ENCODE results near the gene CYTH4. TPM values are rescaled to one million over a fixed set of nuclear protein-coding genes. Genes with fewer than 3 reads are reported as not detected.
A peak's percentile ranks its signal among the peaks of the same experiment; 100 is the strongest.

Gene CYTH4
- total and polyA plus RNA-seq, 10 of the 15 experiments (the other 5 are each of a cell fraction or from before 2014, with no cell fraction given): 1.5 to 27.3 (median 16.9) TPM

DNA sequence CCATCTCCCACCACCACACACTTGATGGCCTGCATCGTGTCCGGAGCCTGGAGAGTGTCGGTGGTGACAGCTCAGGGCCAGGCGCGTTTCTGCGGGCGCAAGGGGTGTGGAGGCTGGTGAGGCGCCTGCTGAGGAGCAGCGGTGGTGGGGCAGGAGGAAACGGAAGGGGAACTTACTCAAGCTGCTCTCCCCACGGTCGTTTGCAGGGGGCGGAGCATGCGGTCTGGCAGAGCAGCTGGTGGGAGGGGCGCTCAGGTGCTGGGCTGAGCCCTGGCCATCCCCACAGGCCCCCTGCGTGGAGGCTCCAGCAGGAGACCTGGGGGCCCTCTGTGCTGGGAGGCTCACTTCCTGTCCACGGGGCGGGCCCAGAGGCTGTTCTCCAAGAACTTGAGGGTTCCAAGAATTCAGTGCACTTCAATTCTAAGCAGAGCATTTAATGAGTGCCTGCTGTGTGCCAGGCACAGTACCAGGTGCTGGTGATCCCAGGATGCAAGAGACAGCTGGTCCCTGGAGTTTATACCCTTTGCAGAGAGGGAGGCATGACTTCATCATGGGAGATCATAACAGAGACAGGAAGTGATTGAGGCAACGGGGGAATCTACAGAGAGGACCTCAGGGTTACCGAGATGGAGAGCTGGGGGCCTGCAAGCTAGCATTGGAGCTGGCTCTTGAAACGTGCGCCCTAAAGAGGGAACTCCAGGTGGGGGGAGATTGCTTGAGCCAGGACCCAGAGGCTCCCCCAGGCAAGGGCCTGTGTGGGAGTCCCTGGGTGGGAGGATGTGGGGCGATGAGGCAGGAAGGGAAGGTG is 38.0 kb upstream of the CYTH4 start, which contains the start of gene RAC2 (continued):
- TF ChIP-seq EP300 (IDR thresholded peaks at IDR 0.05; ENCODE audit: borderline replicate concordance in 1 of 2, control insufficient read depth in 1 of 2, low read depth in 2 of 2, low read length in 2 of 2) (0 out of 4 replicates have a peak, but pooled peaks of 1 of the 2 experiments have one; percentile 37), SIX5 (IDR thresholded peaks at IDR 0.05; ENCODE audit: low read depth, low read length, severe bottlenecking) (no peak), ZNF687 (IDR thresholded peaks at IDR 0.05) (peak; percentile 67), NFYB (IDR thresholded peaks at IDR 0.05; ENCODE audit: insufficient read depth, low read depth, low read length) (no peak), POLR2AphosphoS5 (IDR thresholded peaks at IDR 0.05; ENCODE audit: low read length) (peak; percentile 90), TAF1 (IDR thresholded peaks at IDR 0.05; ENCODE audit: borderline replicate concordance, low read depth, low read length) (peak; percentile 75; the same call in 1 of the 2 replicates), NFXL1 (IDR thresholded peaks at IDR 0.05; ENCODE audit: borderline replicate concordance) (no peak), CREM (IDR thresholded peaks at IDR 0.05; ENCODE audit: low read depth) (peak; percentile 2; the same call in 1 of the 2 replicates), PAX8 (IDR thresholded peaks at IDR 0.05) (no peak), ZSCAN29 (IDR thresholded peaks at IDR 0.05) (no peak), NFYA (IDR thresholded peaks at IDR 0.05; ENCODE audit: borderline replicate concordance, low read depth, low read length) (no peak), YBX1 (IDR thresholded peaks at IDR 0.05) (no peak), BACH1 (IDR thresholded peaks at IDR 0.05; ENCODE audit: borderline replicate concordance) (0 out of 2 replicates have a peak, but pooled peaks have one; percentile 10), CHD4 (IDR thresholded peaks at IDR 0.05) (no peak), HCFC1 (IDR thresholded peaks at IDR 0.05; ENCODE audit: low read length) (peak; percentile 12; the same call in 1 of the 2 replicates), MAX (IDR thresholded peaks at IDR 0.05; ENCODE audit: low read depth, low read length) (no peak; the same call in 1 of the 2 replicates), SMAD5 (IDR thresholded peaks at IDR 0.05; ENCODE audit: low read depth) (peak; percentile 89), EGR1 (IDR thresholded peaks at IDR 0.05; ENCODE audit: borderline replicate concordance in 1 of 2, low read depth in 2 of 2, low read length in 2 of 2) (peak in 1 of 2 experiments; percentile 62; a peak in 1 of 3 replicates), RCOR1 (conservative IDR thresholded peaks at IDR 0.05; ENCODE audit: low read depth, low read length) (0 out of 2 replicates have a peak, but pooled peaks have one; percentile 15), FOXK2 (IDR thresholded peaks at IDR 0.05) (no peak), MXI1 (IDR thresholded peaks at IDR 0.05; ENCODE audit: low read depth, low read length) (peak; percentile 78), ZZZ3 (IDR thresholded peaks at IDR 0.05; ENCODE audit: control insufficient read depth, insufficient read length, low read depth) (no peak), EZH2 (IDR thresholded peaks at IDR 0.05; ENCODE audit: borderline replicate concordance, control insufficient read depth, low read depth, low read length) (no peak)
- TF ChIP-seq, protein P1, sequence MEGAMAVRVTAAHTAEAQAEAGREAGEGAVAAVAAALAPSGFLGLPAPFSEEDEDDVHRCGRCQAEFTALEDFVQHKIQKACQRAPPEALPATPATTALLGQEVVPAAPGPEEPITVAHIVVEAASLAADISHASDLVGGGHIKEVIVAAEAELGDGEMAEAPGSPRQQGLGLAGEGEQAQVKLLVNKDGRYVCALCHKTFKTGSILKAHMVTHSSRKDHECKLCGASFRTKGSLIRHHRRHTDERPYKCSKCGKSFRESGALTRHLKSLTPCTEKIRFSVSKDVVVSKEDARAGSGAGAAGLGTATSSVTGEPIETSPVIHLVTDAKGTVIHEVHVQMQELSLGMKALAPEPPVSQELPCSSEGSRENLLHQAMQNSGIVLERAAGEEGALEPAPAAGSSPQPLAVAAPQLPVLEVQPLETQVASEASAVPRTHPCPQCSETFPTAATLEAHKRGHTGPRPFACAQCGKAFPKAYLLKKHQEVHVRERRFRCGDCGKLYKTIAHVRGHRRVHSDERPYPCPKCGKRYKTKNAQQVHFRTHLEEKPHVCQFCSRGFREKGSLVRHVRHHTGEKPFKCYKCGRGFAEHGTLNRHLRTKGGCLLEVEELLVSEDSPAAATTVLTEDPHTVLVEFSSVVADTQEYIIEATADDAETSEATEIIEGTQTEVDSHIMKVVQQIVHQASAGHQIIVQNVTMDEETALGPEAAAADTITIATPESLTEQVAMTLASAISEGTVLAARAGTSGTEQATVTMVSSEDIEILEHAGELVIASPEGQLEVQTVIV (IDR thresholded peaks at IDR 0.05; ENCODE audit: borderline replicate concordance, partially characterized antibody): no peak

Measured in GM12878 (cell line).